ENCODE data around the gene SH2D3A.

GRCh38 chr19:6739390-6739882 is 27.8 kb downstream of the SH2D3A start, which contains the start of gene TRIP10:
- TF ChIP-seq CTCF (IDR thresholded peaks at IDR 0.05) (no peak), POLR2A (IDR thresholded peaks at IDR 0.05) (peak in 1 of 2 donors; percentile 49)

Data from thyroid gland (tissue), 4 donors.